Esophagus muscularis mucosa (tissue), 4 donors: ENCODE measurements around the gene NSD2. TPM values are rescaled to one million over a fixed set of nuclear protein-coding genes. Genes with fewer than 3 reads are reported as not detected.
"Not testable (repeated sequence)": the region's sequence is repeated elsewhere in the genome, so short reads cannot be mapped to it uniquely, and the experiment has no call there.

ENCODE experiments used
- DNase-seq: peaks from one replicate; pipeline ENCODE4 v3.0.0-alpha.2; 2017; ENCODE audit errors: extremely low spot score
- H3K27ac ChIP-seq, 4 donors: fragments of 200-600 bp; sonication (generic); replicated peaks in 1 of 4; 1 replicate in 3 of 4; 2 replicates in 1 of 4; pipeline ENCODE4 v1.5.1; 2016 to 2019; ENCODE audit warnings: mild to moderate bottlenecking in 1 of 4
- H3K27me3 ChIP-seq, 4 donors: fragments of 200-600 bp; sonication (generic); one replicate each; pipeline versions ENCODE4 v1.5.1 to v1.6.0; 2016 to 2019
- H3K36me3 ChIP-seq, 4 donors: fragments of 200-600 bp; sonication (generic); one replicate each; pipeline ENCODE4 v1.5.1; 2016 to 2019
- H3K4me1 ChIP-seq, 4 donors: fragments of 200-600 bp; sonication (generic); one replicate each; pipeline ENCODE4 v1.5.1; 2016 to 2019
- H3K4me3 ChIP-seq, 4 donors: fragments of 200-600 bp; sonication (generic); 1 replicate in 2 of 4; 2 replicates in 2 of 4; pipeline ENCODE4 v1.5.1; 2016 to 2019; ENCODE audit warnings: mild to moderate bottlenecking in 4 of 4, moderate library complexity in 1 of 4
- H3K9me3 ChIP-seq, 4 donors: fragments of 200-600 bp; sonication (generic); 1 replicate in 3 of 4; 2 replicates in 1 of 4; pipeline ENCODE4 v1.5.1; 2016 to 2019
- EP300 ChIP-seq: sonication (generic); formaldehyde crosslinking; IDR thresholded peaks from one replicate; pipeline ENCODE4 v1.6.1; 2017; ENCODE audit warnings: antibody characterized with exemption
- POLR2A ChIP-seq: fragments of 450-650 bp; IDR thresholded peaks from one replicate; pipeline ENCODE4 v1.6.1; 2017; ENCODE audit warnings: antibody characterized with exemption, moderate library complexity, mild to moderate bottlenecking, low read depth
- POLR2AphosphoS5 ChIP-seq, 2 donors: sonication (generic); formaldehyde crosslinking; IDR thresholded peaks; one replicate each; pipeline ENCODE4 v1.6.1; 2017; ENCODE audit warnings: antibody characterized with exemption in 2 of 2
- WGBS: methylation state at CpG from one replicate; pipeline ENCODE4 v1.1.5; 2018; 5-methylcytosine and 5-hydroxymethylcytosine counted together
- intact Hi-C: fragments of 100-400 bp; cut with DNase I; formaldehyde crosslinking; loops from one replicate; pipeline ENCODE4 v1.15.1; 2023
- total RNA-seq, 4 donors: library from RNA; depleted of rRNA; stranded (reverse); fragments of >200 nt; gene quantifications; one replicate each; pipeline versions ENCODE4 v1.1.0 to v1.2.1, GENCODE V29; 2016
- TF ChIP-seq, protein P1 (sequence below), 3 experiments: fragments of 200-600 bp in 2 of 3; fragments of 450-650 bp in 1 of 3; sonication (generic) in 2 of 3; IDR thresholded peaks; one replicate each; pipeline ENCODE4 v1.5.1; 2017 to 2019; ENCODE audit warnings: antibody characterized with exemption in 3 of 3, mild to moderate bottlenecking in 2 of 3, moderate library complexity in 1 of 3

The NSD2 gene
- total RNA-seq, 4 donors from 2014 or later = 31.8 to 44.2 (median 37.5) TPM

DNA sequence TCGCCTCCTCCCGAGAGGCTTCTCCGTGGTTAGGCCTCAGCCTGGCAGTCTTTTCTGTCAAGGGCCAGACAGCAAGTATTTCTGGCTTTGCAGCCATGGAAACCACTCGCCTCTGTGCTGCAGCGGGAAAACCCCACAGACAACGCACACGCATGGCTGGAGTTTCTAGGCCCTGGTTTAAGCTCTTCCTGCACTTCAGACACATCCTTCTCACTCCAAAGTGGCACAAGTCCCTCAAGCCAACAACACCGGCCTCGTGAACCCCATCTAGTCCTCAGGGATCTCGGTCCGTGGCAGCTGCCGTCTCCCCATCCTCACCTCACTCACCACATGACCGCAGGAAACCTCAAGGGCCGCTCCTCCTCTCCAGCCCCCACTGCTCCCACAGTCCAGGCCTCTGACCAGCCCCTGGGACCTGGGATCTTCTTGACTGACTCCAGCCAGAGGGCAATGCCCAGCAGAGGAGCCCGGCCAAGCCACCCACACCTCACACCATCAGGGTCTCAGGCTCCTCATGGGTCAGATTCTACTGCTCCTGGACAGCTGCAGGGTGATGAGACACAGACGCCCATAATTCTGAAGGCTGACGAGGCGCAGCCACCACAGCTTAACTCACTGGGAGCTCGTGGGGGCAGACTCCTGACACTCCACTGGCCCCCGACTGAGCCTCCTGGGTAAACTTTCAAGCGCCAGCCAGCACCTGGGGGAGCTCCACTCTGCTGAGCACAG is 37.0 kb upstream of the NSD2 start:
- 91% methylated on average over 12 of the region's 21 CpGs for WGBS
- H3K36me3 ChIP-seq = peaks cover 73 to 100% (median 90%) of the 10 kb centered on the region in 4 donors
- DNase-seq = no peak
- TF ChIP-seq EP300 (no peak), POLR2A (no peak), POLR2AphosphoS5 (IDR thresholded peaks at IDR 0.05) (no peak)
- TF ChIP-seq, protein P1, sequence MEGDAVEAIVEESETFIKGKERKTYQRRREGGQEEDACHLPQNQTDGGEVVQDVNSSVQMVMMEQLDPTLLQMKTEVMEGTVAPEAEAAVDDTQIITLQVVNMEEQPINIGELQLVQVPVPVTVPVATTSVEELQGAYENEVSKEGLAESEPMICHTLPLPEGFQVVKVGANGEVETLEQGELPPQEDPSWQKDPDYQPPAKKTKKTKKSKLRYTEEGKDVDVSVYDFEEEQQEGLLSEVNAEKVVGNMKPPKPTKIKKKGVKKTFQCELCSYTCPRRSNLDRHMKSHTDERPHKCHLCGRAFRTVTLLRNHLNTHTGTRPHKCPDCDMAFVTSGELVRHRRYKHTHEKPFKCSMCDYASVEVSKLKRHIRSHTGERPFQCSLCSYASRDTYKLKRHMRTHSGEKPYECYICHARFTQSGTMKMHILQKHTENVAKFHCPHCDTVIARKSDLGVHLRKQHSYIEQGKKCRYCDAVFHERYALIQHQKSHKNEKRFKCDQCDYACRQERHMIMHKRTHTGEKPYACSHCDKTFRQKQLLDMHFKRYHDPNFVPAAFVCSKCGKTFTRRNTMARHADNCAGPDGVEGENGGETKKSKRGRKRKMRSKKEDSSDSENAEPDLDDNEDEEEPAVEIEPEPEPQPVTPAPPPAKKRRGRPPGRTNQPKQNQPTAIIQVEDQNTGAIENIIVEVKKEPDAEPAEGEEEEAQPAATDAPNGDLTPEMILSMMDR (IDR thresholded peaks at IDR 0.05) = no peak
- peaks cover 0 to 8% (median 3%) of the 10 kb centered on the region in 4 donors for H3K4me1 ChIP-seq
- no peak overlapping the region for H3K27ac ChIP-seq
- intact Hi-C loops = no loop called here
- no peak overlapping the region for H3K4me3 ChIP-seq
- no peaks in the 10 kb centered on the region for H3K9me3 ChIP-seq
- H3K27me3 ChIP-seq = no peaks in the 10 kb centered on the region

DNA sequence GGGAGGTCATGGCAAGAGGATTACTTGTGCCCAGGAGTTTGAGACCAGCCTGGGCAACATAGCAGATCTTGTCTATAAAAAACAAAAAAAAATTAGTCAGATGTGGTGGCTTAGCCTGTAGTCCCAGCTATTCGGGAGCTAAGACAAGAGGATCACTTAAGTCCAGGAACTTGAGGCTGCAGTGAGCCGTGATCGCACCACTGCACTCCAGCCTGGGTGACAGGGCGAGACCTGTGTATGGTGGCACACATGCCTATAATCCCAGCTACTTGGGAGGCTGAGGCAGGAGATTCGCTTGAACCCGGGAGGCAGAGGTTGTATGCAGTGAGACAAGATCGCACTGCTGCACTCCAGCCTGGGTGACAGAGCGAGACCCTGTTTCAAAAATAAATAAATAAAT is 35.4 kb upstream of the NSD2 start:
- H3K27ac ChIP-seq, H3K9me3 ChIP-seq, DNase-seq, H3K27me3 ChIP-seq, intact Hi-C loops, H3K4me1 ChIP-seq, H3K4me3 ChIP-seq: not testable (repeated sequence)
- H3K36me3 ChIP-seq = peaks cover 81 to 100% (median 98%) of the 10 kb centered on the region in 4 donors
- WGBS = 98% methylated on average over 8 of the region's 8 CpGs

DNA sequence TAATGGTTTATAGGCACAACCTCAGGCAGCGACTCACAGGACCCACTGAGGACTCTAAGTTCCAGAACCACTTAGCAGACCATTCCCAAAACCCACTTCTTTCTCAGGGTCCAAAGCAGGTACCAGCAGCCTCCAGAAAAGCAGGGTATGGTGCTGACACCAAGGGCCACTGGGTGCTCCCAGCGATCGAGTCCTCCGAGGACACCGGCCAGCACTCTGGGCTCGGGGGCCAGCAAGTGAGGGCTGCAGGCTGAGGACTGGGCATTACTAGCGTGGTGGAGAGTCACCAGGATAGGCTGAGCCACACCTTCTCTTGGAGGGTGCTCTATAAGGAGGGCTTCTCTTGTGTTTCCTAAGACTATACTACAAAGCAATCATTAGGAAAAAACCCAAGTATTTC is 34.5 kb upstream of the NSD2 start:
- intact Hi-C loops = no loop called here
- no peaks in the 10 kb centered on the region for H3K9me3 ChIP-seq
- no peaks in the 10 kb centered on the region for H3K27me3 ChIP-seq
- no peak for DNase-seq
- H3K4me1 ChIP-seq = peaks cover 0 to 3% (median 0%) of the 10 kb centered on the region in 4 donors
- H3K4me3 ChIP-seq = no peak overlapping the region
- TF ChIP-seq EP300 (no peak), POLR2AphosphoS5 (IDR thresholded peaks at IDR 0.05) (no peak), POLR2A (no peak)
- TF ChIP-seq, protein P1 (IDR thresholded peaks at IDR 0.05) = no peak
- peaks cover 81 to 99% (median 98%) of the 10 kb centered on the region in 4 donors for H3K36me3 ChIP-seq
- WGBS = 93% methylated on average over 7 of the region's 7 CpGs
- no peak overlapping the region for H3K27ac ChIP-seq

DNA sequence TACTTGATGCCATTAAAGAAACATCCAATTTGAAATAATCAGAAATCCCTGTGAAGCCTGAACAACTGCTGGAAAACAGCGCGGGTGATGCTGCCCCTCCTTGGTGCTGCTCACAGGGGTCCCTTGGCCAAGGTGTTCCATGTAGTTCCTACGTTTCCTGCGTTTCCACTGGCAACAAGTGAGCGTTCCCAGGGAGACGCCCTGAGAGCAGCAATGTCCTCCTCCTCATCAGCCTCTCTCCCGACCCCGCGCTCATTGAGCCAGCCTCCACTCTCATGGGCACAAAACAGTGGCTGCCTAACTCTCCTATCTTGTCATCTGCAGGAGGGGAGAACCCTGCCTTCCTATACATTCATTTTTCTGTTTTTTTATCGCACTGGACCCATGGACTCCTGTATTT is 34.1 kb upstream of the NSD2 start:
- Histone ChIP-seq H3K36me3 (peaks cover 77 to 98% (median 95%) of the 10 kb centered on the region in 4 donors), H3K9me3 (no peaks in the 10 kb centered on the region), H3K27me3 (no peaks in the 10 kb centered on the region), H3K4me3 (no peak overlapping the region), H3K27ac (no peak overlapping the region), H3K4me1 (peaks cover 0 to 8% (median 4%) of the 10 kb centered on the region in 4 donors)
- DNase-seq = no peak
- TF ChIP-seq POLR2A = no peak
- TF ChIP-seq, protein P1 (IDR thresholded peaks at IDR 0.05) = no peak
- no peak for TF ChIP-seq POLR2AphosphoS5 (IDR thresholded peaks at IDR 0.05)
- TF ChIP-seq EP300 = no peak
- intact Hi-C loops = no loop called here
- WGBS = 92% methylated on average over 10 of the region's 10 CpGs

DNA sequence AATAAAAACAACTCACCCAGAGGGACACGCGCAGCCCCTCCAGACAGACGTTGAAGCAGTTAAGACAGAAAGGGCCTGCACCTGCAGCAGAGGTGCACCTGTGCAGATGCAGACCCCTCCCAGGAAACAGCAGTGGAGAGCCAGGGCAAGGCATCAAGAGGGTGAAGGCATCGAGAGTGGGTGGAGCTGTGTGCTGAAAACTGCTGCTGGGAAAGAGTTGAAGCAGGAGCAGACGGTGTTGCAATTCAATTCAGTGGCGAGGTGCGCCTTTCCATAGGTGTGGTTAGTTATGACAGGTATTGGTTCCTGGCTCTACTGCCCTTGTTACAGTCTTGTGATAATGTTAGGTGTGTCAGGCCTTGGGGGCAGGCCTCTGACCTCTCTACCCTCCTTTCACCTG is 31.9 kb upstream of the NSD2 start:
- no peak for DNase-seq
- Histone ChIP-seq H3K27me3 (no peaks in the 10 kb centered on the region), H3K27ac (no peak overlapping the region), H3K9me3 (no peaks in the 10 kb centered on the region), H3K36me3 (peaks cover 59 to 91% (median 89%) of the 10 kb centered on the region in 4 donors), H3K4me3 (no peak overlapping the region), H3K4me1 (peaks cover 9 to 29% (median 22%) of the 10 kb centered on the region in 4 donors)
- intact Hi-C loops = no loop called here
- WGBS = 87% methylated on average over 7 of the region's 7 CpGs
- TF ChIP-seq, protein P1 (IDR thresholded peaks at IDR 0.05) = no peak
- TF ChIP-seq POLR2A (no peak), POLR2AphosphoS5 (IDR thresholded peaks at IDR 0.05) (no peak), EP300 (no peak)
